Measurements from ENCODE around the gene LTA.

LTA gene

GRCh38 chr6:31614684-31615578, 42.8 kb downstream of the LTA start, which contains the start of gene AIF1:
Gene AIF1 (plus strand): TSS chr6:31615234. CDS start chr6:31615330, 96 bp downstream.
- ATAC-seq, result no peak
- TF ChIP-seq TCF4 (CRISPR knock-in tag; IDR thresholded peaks at IDR 0.05; ENCODE audit: borderline replicate concordance) (no peak), ZNF565 (CRISPR knock-in tag; conservative IDR thresholded peaks at IDR 0.05; ENCODE audit: low read depth) (no peak)

- ATAC-seq, result no peak
- TF ChIP-seq, protein P1, sequence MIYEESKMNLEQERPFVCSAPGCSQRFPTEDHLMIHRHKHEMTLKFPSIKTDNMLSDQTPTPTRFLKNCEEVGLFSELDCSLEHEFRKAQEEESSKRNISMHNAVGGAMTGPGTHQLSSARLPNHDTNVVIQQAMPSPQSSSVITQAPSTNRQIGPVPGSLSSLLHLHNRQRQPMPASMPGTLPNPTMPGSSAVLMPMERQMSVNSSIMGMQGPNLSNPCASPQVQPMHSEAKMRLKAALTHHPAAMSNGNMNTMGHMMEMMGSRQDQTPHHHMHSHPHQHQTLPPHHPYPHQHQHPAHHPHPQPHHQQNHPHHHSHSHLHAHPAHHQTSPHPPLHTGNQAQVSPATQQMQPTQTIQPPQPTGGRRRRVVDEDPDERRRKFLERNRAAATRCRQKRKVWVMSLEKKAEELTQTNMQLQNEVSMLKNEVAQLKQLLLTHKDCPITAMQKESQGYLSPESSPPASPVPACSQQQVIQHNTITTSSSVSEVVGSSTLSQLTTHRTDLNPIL (CRISPR knock-in tag; IDR thresholded peaks at IDR 0.05; ENCODE audit: low read depth), result no peak
- TF ChIP-seq, protein P2, sequence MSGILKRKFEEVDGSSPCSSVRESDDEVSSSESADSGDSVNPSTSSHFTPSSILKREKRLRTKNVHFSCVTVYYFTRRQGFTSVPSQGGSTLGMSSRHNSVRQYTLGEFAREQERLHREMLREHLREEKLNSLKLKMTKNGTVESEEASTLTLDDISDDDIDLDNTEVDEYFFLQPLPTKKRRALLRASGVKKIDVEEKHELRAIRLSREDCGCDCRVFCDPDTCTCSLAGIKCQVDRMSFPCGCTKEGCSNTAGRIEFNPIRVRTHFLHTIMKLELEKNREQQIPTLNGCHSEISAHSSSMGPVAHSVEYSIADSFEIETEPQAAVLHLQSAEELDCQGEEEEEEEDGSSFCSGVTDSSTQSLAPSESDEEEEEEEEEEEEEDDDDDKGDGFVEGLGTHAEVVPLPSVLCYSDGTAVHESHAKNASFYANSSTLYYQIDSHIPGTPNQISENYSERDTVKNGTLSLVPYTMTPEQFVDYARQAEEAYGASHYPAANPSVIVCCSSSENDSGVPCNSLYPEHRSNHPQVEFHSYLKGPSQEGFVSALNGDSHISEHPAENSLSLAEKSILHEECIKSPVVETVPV (CRISPR knock-in tag; IDR thresholded peaks at IDR 0.05), result no peak
- no peak for TF ChIP-seq CSDC2 (CRISPR knock-in tag; IDR thresholded peaks at IDR 0.05)
- no peak for TF ChIP-seq ZNF8 (CRISPR knock-in tag; IDR thresholded peaks at IDR 0.05)
- TF ChIP-seq GLIS3 (CRISPR knock-in tag; IDR thresholded peaks at IDR 0.05), result no peak
- TF ChIP-seq PATZ1 (CRISPR knock-in tag; IDR thresholded peaks at IDR 0.05; ENCODE audit: borderline replicate concordance), result no peak
- TF ChIP-seq TOX (CRISPR knock-in tag; IDR thresholded peaks at IDR 0.05; ENCODE audit: borderline replicate concordance), result no peak
- TF ChIP-seq, protein P3, sequence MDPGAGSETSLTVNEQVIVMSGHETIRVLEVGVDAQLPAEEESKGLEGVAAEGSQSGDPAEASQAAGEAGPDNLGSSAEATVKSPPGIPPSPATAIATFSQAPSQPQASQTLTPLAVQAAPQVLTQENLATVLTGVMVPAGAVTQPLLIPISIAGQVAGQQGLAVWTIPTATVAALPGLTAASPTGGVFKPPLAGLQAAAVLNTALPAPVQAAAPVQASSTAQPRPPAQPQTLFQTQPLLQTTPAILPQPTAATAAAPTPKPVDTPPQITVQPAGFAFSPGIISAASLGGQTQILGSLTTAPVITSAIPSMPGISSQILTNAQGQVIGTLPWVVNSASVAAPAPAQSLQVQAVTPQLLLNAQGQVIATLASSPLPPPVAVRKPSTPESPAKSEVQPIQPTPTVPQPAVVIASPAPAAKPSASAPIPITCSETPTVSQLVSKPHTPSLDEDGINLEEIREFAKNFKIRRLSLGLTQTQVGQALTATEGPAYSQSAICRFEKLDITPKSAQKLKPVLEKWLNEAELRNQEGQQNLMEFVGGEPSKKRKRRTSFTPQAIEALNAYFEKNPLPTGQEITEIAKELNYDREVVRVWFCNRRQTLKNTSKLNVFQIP (CRISPR knock-in tag; IDR thresholded peaks at IDR 0.05; ENCODE audit: borderline replicate concordance, low read depth), result no peak
- no peak for TF ChIP-seq ESRRG (CRISPR knock-in tag; IDR thresholded peaks at IDR 0.05)
- no peak for TF ChIP-seq ARNTL (CRISPR knock-in tag; IDR thresholded peaks at IDR 0.05; ENCODE audit: borderline replicate concordance, low read depth)
- TF ChIP-seq ZNF565 (CRISPR knock-in tag; conservative IDR thresholded peaks at IDR 0.05; ENCODE audit: low read depth), result no peak
Measured at GRCh38 chr6:31615748-31616147, 43.7 kb downstream of the LTA start.

- TF ChIP-seq GLIS3 (CRISPR knock-in tag; IDR thresholded peaks at IDR 0.05) (no peak), ZNF565 (CRISPR knock-in tag; conservative IDR thresholded peaks at IDR 0.05; ENCODE audit: low read depth) (no peak), ISL1 (CRISPR knock-in tag; IDR thresholded peaks at IDR 0.05) (no peak), TSHZ2 (CRISPR knock-in tag; IDR thresholded peaks at IDR 0.05) (no peak), ZNF70 (CRISPR knock-in tag; IDR thresholded peaks at IDR 0.05) (no peak), ARNTL (CRISPR knock-in tag; IDR thresholded peaks at IDR 0.05; ENCODE audit: borderline replicate concordance, low read depth) (no peak), TCF4 (CRISPR knock-in tag; IDR thresholded peaks at IDR 0.05; ENCODE audit: borderline replicate concordance) (no peak), ZFP3 (CRISPR knock-in tag; IDR thresholded peaks at IDR 0.05) (no peak), RARB (CRISPR knock-in tag; IDR thresholded peaks at IDR 0.05) (no peak), PATZ1 (CRISPR knock-in tag; IDR thresholded peaks at IDR 0.05; ENCODE audit: borderline replicate concordance) (no peak), ZFP30 (CRISPR knock-in tag; IDR thresholded peaks at IDR 0.05) (no peak), SNAI2 (CRISPR knock-in tag; IDR thresholded peaks at IDR 0.05) (no peak), ZNF8 (CRISPR knock-in tag; IDR thresholded peaks at IDR 0.05) (no peak), ESRRG (CRISPR knock-in tag; IDR thresholded peaks at IDR 0.05) (no peak), ZC3H10 (CRISPR knock-in tag; IDR thresholded peaks at IDR 0.05) (no peak)
- TF ChIP-seq, protein P3 (CRISPR knock-in tag; IDR thresholded peaks at IDR 0.05; ENCODE audit: borderline replicate concordance, low read depth), result no peak
- TF ChIP-seq, protein P2 (CRISPR knock-in tag; IDR thresholded peaks at IDR 0.05), result no peak
- no peak for ATAC-seq
Measured at GRCh38 chr6:31617010-31617409, 44.9 kb downstream of the LTA start.

Data from SK-N-SH treated with all-trans-retinoic acid at 6 μM for 48 hours (cell line).